NOMO-1 treated with dmso at 0.1 percent for 144 hours (cell line): ENCODE data around the gene MAGEA11.
"Not testable (repeated sequence)": the region's sequence is repeated elsewhere in the genome, so short reads cannot be mapped to it uniquely, and the experiment has no call there.

ENCODE experiments used
- DNase-seq: peaks from one replicate; lab custom pipeline; 2025; ENCODE audit not compliant: unreplicated experiment; lab: John Stamatoyannopoulos, UW

Gene MAGEA11

DNA sequence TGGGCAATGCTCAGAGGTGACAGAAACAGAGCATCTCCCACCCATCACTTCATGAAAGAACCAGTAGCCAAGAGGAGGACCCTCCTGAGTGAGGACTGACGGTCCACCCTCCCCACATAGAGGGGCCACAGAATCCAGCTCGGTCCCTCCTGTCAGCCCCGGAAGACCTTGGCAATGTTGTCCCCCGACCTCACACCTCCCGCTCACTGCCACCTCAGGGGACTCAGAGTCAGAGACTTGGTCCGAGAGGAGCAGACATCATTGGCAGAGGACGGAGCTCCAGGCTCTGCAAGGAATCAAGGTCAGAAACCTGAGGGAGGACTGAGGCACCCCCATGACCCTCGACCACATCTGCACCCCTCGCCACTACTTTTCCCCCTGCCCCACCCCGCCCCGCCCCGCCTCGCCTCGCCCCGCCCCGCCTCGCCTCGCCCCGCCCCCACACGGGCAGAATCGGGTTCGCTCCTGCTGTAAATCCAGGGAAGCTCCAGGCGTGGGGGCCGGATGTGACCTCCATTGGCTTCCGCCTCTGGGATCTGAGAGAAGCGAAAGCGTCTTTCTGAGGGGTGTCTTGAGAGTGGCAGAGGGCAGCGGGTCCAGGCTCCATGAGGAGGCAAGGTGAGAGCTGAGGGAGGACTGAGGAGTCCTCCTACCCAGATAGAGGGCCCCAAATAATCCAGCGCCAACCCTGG lies at the start of gene MAGEA11:
Gene MAGEA11 (plus strand): TSS at position 516 of the 692 bp plus-strand sequence. CDS start 1,100 bp downstream, outside the sequence.
- DNase-seq = no peak

DNA sequence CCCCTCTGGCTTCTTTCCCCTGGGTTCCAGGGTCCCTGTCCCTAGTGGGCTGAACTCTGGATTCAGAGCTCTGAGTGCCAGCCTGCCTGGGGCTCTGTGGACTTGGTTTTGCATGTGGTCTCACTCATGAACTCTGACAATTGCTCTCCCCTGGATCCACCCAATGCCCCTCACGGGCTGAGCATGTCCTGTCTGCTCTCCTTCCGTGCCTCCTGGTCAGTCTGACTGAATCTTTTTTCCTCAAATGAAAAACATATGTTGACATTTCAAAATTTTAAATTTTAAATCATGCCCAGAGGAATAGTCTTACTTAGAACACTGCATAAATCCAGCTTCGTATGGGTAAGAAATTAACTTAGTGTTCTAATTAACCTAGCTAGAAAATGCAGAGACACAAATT lies 36.8 kb upstream of the MAGEA11 start:
- DNase-seq = not testable (repeated sequence)

GRCh38 chrX:149675554-149675953 lies 36.3 kb upstream of the MAGEA11 start:
- not testable (repeated sequence) for DNase-seq

GRCh38 chrX:149679164-149679678 lies 32.6 kb upstream of the MAGEA11 start:
- DNase-seq = not testable (repeated sequence)

GRCh38 chrX:149681182-149681581 lies 30.7 kb upstream of the MAGEA11 start:
- DNase-seq = no peak

GRCh38 chrX:149682031-149682430 lies 29.8 kb upstream of the MAGEA11 start:
- no peak for DNase-seq

- no peak for DNase-seq
Observed at GRCh38 chrX:149682956-149683947, 28.6 kb upstream of the MAGEA11 start.

- no peak for DNase-seq
Observed at GRCh38 chrX:149683966-149684730, 27.7 kb upstream of the MAGEA11 start.

GRCh38 chrX:149687991-149688390 lies 23.9 kb upstream of the MAGEA11 start:
- DNase-seq = no peak

DNA sequence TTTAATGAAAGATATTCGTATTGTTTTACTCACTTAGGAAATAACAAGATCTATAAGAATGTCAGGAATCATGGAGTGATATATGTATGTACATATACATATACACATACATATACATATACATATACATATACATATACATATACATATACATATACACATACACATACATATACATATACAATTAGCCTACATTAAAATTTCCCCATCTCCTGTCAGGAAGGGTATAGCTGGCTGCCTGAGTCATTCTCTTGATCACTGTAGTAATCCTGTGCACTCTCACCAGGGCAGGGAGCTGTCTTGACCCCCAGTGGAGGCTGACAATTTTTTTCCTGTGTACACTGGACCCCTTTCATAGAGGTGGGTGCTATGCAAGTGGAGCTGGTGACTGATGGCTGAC lies 23.3 kb upstream of the MAGEA11 start:
- DNase-seq = no peak

DNA sequence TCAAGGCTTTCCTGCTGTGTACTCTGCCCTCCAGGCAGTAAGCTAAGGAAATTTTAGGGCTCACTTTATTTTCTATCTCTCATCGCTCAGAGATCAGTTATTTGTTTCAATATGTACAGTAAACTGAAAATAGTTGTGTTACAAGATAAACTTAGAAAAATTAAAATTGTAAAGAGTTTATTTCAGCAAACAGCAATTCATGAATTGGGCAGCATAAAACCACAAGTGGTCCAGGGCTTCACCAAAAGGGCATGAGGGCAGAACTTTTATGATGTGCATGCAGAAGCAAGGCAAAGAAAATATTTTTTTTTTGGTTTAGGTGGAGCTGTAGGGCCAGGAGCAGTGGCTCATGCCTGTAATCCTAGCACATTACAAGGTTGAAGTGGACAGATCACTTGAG lies 20.1 kb upstream of the MAGEA11 start:
- no peak for DNase-seq

GRCh38 chrX:149692686-149693272 lies 19.1 kb upstream of the MAGEA11 start:
- DNase-seq = not testable (repeated sequence)

- no peak for DNase-seq
Observed at GRCh38 chrX:149699761-149700160, 12.1 kb upstream of the MAGEA11 start.

DNA sequence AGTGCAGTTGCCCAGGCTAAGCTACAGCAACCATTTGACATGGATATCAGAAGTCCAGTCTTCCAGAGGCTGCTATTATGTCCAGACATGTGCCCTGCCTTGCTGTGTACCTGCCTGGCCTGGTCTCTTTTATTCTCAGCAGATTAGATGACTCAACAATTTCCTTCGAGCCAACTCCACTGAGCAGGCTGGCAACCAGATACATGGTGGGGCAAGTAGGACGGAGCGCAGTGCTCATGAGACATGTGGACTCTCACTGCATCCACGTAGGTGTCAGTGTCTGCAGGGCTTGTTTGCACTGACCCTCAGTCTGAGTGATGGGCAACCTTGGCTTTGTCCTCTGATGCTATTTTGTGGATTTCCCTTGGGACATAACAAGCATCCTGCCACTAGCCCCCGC lies 7.2 kb upstream of the MAGEA11 start:
- DNase-seq = no peak

DNA sequence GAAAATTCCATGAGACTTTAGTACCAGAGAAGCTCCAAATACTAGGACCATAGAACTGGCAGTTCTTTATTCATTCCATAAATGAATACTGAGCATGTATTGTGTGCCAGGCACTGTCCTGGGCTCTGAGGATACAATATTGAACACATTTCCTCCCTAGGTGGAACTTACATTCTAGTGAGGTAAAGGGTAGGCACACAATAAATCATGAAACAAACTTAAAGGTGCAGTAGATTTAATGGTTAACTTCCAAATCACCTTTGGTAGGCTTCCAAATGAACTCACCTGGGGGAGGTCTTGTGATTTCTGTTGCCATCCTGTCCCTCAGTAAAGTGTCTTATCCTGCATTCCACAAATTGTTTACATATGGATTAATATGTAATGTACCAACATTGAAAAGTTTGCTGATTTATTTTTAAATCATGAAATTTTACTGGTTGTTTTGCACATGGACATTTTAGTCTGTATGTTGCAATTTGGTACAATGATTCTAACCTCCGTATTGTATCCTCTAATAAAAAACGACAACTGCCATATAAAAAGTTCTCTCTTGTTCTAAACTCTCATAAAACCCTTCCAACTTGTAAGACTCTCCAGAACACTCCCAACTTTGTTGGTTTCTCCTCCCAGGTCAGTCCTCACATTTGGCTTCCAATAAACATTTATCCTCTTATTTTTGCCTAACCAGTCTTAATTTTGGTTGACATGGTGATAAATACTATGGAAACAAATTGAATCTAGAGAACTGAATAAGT lies 4.5 kb upstream of the MAGEA11 start:
- no peak for DNase-seq

DNA sequence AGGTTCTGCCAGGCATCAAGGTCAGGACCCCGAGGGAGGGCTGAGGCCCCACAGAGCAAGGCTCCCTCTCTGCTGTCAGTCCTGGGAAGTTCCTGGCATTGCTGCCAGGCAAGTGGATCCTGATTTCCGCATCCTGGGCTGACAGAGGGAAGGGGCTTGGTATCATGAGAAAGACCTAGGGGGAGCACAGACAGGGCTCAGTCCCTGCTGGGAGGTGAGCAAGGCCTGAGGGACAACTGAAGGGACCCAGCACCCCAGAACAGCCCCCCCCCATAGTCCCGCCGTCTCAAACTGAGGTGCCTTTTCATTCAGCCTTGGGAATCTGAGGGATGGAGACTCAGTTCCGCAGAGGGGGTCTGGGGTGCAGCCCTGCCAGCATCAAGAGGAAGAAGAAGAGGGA lies 971 bp downstream of the MAGEA11 start:
- DNase-seq = no peak

DNA sequence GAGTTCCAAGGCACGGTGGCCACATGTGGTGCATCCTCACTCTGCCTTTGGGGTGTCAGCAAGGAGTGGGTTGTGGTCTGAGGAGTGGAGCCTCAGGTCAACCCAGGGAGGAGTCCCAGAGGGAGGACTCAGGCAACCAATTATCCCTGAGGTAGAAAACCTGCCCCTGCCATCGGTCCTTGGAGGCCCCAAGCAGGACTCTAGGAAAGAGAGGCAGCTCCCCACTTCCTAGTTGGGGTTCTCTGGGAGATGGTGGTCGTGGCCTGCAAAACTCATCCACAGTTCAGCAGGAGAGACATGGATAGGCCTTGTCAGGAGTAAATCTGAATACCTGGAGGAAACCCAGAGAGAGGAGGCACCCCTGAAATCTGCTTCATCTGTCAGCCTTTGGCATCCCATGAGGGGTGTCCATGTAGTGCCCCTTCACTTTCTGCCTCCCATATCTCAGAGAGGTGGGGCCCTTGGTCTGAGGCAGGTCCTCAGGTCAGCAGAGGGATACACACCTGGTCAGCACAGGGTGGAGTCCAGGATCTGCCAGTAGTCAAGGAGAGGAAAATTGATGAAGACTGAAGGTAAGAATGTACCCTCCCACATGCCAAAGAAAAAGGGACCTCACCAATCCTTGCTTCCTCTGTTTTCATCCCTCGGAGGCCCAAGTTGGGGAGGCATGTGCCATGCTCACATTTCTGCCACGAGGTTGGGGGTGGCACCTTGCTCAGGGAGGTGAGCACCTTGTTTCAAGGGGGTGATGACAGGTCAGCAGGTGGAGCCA lies 1.6 kb downstream of the MAGEA11 start:
- DNase-seq = no peak

GRCh38 chrX:149715468-149715867 lies 3.6 kb downstream of the MAGEA11 start:
- no peak for DNase-seq

DNA sequence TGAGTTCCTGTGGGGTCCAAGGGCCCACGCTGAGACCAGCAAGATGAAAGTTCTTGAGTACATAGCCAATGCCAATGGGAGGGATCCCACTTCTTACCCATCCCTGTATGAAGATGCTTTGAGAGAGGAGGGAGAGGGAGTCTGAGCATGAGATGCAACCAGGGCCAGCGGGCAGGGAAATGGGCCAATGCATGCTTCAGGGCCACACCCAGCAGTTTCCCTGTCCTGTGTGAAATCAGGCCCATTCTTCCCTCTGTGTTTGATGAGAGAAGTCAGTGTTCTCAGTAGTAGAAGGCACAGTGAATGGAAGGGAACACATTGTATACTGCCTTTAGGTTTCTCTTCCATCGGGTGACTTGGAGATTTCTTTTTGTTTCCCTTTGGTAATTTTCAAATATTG lies 4.8 kb downstream of the MAGEA11 start:
- DNase-seq = no peak
